Suprapubic skin (tissue), 3 donors: ENCODE measurements around the gene ZNF397.

Source experiments
- EP300 ChIP-seq: sonication (generic); formaldehyde crosslinking; IDR thresholded peaks from one replicate; pipeline ENCODE4 v1.6.1; 2017; ENCODE audit warnings: antibody characterized with exemption
- TF ChIP-seq, protein P1 (sequence below), 2 donors: fragments of 200-600 bp in 1 of 2; fragments of 450-650 bp in 1 of 2; sonication (generic) in 1 of 2; IDR thresholded peaks; one replicate each; pipeline ENCODE4 v1.5.1; 2016 to 2019; ENCODE audit warnings: antibody characterized with exemption in 2 of 2, mild to moderate bottlenecking in 1 of 2, moderate library complexity in 1 of 2

DNA sequence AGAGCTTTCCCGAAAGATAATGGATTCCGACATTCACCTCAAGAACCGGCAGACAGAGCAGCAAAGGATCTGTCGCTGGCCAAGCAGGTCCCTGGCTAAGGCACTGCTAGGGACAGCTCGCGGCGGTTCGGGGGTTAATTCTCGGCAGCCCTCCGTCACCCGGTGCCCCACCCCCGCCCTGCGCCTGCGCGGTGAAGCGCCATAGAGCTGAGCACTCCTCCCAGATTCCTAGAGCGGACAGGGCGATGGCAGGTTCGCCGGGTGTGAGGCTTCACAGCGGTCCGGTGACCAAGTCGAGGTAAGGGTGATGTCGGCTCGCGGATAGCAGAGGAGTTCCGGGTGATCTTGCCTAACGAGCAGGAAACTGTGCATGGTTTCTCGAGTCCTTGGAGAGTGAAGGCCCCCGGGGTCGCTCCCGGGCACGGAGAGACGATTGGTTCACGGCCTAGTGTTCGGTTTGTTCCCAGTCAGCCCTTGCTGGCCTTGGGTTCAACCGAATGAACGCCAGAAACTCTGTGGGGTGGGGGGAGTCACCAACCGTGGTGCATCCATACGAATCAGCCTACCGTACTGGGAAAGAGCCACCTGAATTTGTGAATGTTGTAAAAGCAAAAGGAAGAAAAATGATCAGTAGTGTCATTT, 49.4 kb downstream of the ZNF397 start, which contains the start of gene ZSCAN30:
- TF ChIP-seq, protein P1, sequence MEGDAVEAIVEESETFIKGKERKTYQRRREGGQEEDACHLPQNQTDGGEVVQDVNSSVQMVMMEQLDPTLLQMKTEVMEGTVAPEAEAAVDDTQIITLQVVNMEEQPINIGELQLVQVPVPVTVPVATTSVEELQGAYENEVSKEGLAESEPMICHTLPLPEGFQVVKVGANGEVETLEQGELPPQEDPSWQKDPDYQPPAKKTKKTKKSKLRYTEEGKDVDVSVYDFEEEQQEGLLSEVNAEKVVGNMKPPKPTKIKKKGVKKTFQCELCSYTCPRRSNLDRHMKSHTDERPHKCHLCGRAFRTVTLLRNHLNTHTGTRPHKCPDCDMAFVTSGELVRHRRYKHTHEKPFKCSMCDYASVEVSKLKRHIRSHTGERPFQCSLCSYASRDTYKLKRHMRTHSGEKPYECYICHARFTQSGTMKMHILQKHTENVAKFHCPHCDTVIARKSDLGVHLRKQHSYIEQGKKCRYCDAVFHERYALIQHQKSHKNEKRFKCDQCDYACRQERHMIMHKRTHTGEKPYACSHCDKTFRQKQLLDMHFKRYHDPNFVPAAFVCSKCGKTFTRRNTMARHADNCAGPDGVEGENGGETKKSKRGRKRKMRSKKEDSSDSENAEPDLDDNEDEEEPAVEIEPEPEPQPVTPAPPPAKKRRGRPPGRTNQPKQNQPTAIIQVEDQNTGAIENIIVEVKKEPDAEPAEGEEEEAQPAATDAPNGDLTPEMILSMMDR (IDR thresholded peaks at IDR 0.05), result no peak
- TF ChIP-seq EP300, result no peak
